AG09319 (cell line): Measurements from ENCODE around the gene COLGALT1.
A peak's percentile ranks its signal among the peaks of the same experiment; 100 is the strongest.

Source experiments
- DNase-seq: peaks from one replicate; pipeline ENCODE4 v3.0.0-alpha.2; 2010; ENCODE audit warnings: low read depth; ENCODE audit errors: extremely low read depth
- TF ChIP-seq, protein P1 (sequence below): IDR thresholded peaks from 2 replicates; pipeline ENCODE4 v1.5.1; 2011; ENCODE audit warnings: low read depth, mild to moderate bottlenecking, inconsistent platforms, low read length, moderate library complexity

The COLGALT1 gene

DNA sequence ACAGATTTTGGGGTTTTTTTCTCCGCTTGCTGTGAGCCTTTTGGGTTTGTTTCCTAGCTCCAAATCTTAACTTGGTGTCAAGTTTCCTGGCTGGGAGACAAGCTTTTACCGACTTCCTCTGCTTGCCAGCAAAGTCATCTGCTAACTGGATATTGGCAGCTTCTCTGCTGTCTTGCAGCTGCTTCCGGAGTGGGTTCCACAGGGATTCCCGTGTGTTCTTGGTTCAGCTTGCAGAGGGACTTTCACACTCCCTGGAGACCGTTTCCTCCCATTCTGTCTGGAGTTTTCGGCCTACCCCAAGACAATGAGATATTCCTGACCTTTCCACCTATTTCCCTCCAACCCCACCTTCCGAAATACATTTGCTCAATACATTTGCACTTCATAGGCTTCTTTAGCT is 2.2 kb upstream of the COLGALT1 start:
- TF ChIP-seq, protein P1, sequence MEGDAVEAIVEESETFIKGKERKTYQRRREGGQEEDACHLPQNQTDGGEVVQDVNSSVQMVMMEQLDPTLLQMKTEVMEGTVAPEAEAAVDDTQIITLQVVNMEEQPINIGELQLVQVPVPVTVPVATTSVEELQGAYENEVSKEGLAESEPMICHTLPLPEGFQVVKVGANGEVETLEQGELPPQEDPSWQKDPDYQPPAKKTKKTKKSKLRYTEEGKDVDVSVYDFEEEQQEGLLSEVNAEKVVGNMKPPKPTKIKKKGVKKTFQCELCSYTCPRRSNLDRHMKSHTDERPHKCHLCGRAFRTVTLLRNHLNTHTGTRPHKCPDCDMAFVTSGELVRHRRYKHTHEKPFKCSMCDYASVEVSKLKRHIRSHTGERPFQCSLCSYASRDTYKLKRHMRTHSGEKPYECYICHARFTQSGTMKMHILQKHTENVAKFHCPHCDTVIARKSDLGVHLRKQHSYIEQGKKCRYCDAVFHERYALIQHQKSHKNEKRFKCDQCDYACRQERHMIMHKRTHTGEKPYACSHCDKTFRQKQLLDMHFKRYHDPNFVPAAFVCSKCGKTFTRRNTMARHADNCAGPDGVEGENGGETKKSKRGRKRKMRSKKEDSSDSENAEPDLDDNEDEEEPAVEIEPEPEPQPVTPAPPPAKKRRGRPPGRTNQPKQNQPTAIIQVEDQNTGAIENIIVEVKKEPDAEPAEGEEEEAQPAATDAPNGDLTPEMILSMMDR: no peak
- DNase-seq: peak; percentile 81

DNA sequence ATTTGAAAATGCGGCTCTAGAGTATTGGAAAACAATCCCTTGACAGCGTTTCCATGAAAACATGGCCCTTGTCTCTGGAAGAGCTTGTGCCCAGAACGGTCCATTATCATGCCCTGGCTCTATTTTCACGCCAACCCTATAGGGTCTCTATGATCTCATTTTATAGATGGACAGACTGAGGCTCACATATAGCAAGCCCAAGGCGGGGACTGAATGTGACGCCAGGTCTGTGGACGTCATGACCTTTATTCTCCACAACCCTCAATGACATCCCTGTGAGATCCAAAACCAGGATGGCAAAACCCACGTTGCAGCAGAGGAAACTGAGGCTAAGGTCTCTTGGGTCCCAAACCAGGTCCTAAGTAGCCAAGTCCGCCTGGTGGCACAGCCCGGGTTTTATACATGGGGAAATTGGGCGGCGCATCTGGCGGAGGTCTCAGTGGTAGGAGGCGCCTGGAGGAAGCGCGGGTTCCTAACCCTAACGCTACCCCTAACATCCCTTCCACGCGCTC is 425 bp upstream of the COLGALT1 start:
- TF ChIP-seq, protein P1: no peak
- DNase-seq: no peak

DNA sequence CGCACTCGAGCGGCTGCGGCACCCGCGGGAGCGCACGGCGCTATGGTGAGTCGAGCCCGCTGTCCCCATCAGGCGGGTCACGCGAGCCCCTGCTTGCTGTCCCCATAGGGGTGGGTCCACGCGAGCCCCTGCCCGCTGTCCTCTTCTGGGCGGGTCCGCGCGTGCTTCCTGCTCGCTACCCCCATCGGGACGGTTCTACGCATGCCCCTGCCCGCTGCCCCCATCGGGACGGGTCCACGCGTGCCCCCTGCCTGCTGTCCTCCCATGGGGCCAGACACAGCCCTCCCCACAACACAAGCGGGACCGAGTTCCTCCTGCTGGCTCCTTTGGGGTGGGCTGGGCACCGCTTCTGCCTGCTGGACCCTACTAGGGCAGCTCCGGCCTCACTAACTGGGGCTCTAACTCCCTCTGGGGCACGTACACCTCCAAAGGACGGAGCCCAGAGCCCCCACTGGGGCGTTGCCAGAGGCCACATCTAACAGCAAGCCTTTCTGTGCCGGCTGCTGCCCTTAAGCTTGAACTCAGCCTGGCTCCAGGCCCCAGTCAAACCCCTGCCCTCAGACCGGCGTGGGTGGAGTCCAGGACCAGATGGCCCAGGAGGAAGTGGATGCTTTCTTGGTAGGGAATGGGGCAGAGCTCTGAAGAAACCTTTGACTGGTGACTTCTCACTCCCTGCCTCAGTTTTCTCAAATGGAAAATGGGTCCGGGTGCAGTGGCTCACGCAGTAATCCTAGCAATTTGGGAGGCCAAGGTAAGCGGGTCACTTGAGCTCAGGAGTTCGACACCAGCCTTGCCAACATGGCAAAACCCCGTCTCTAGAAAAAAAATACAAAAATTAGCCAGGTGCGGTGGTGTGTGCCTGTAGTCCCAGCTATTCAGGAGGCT is 722 bp downstream of the COLGALT1 start:
- TF ChIP-seq, protein P1: no peak; the same call in 1 of the 2 replicates
- DNase-seq: no peak

DNA sequence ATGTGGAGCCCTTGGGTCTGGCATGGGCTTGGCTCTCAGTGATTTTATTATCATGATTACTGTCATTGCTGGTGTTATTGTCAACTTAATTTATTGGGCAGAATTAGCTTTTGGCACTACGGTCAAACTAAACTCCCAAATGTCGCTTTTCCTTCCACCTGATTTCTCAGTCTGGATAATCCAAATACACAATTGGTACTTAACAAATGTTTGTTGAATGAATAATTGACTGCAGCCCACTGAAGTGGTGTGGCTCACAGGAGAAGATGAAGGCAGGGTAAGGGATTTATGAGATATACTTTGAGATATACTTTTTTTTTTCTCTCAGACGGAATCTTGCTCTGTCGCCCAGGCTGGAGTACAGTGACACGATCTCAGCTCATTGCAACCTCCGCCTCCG is 1.5 kb downstream of the COLGALT1 start:
- TF ChIP-seq, protein P1: no peak
- DNase-seq: no peak

DNA sequence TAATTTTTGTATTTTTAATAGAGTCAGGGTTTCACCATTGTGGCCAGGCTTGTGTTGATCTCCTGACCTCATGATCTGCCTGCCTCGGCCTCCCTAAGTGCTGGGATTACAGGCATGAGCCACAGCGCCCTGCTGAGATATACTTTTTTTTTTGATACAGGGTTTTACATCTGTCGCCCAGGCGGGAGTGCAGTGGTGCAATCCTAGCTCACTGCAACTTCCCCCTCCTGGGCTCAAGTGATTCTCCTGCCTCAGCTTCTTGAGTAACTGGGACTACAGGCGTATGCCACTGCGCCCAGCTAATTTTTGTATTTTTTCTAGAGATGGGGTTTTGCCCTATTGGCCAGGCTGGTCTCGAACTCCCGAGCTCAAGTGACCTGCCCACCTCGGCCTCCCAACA is 2.0 kb downstream of the COLGALT1 start:
- DNase-seq: no peak
- TF ChIP-seq, protein P1: no peak

GRCh38 chr19:17560205-17560595 is 4.8 kb downstream of the COLGALT1 start:
- TF ChIP-seq, protein P1: no peak
- peak; percentile 74 for DNase-seq

GRCh38 chr19:17562097-17562496 is 6.6 kb downstream of the COLGALT1 start:
- TF ChIP-seq, protein P1: no peak
- no peak for DNase-seq
